HepG2 (cell line): ENCODE measurements around the gene RPL37. TPM values are rescaled to one million over a fixed set of nuclear protein-coding genes. Genes with fewer than 3 reads are reported as not detected.

ENCODE experiments used
- CBX2 ChIP-seq, 2 experiments: fragments of 200-600 bp in 1 of 2; sonication (generic); formaldehyde crosslinking in 1 of 2; IDR thresholded peaks; 2 replicates each; pipeline versions ENCODE4 v1.7.0 to v1.8.1; 2018 to 2022; ENCODE audit warnings: low read depth in 2 of 2, low read length in 1 of 2, mild to moderate bottlenecking in 1 of 2, missing genetic modification reagents in 1 of 2
- SATB2 ChIP-seq: sonication (generic); formaldehyde crosslinking; IDR thresholded peaks from 2 replicates; pipeline ENCODE4 v1.5.0; 2020; ENCODE audit warnings: missing genetic modification reagents
- ZBTB40 ChIP-seq, 2 experiments: fragments of 450-650 bp in 1 of 2; sonication (generic) in 1 of 2; formaldehyde crosslinking in 1 of 2; IDR thresholded peaks; 2 replicates each; pipeline versions ENCODE4 v1.6.1 to v1.8.0; 2016 to 2022; ENCODE audit warnings: antibody characterized with exemption in 1 of 2, mild to moderate bottlenecking in 1 of 2, missing genetic modification reagents in 1 of 2
- ZNF564 ChIP-seq: sonication (generic); formaldehyde crosslinking; IDR thresholded peaks from 2 replicates; pipeline ENCODE4 v1.8.1; 2023; ENCODE audit warnings: mild to moderate bottlenecking, missing genetic modification reagents
- polyA plus RNA-seq, 8 experiments: library from polyadenylated mRNA; depleted of rRNA in 3 of 8; stranded (reverse) in 7 of 8; unstranded in 1 of 8; fragments of >200 nt; fragmentation: Illumina TruSeq in 4 of 8; extraction: Trizol in 4 of 8; gene quantifications; 2 replicates each; pipeline versions ENCODE4 v1.2.1 to v1.2.3, GENCODE V29; 2011 to 2016; ENCODE audit warnings: low read depth in 4 of 8, missing spikeins in 1 of 8, mixed read lengths in 1 of 8; ENCODE audit not compliant: insufficient read depth in 1 of 8
- total RNA-seq, 5 experiments: library from RNA; depleted of rRNA; stranded (reverse); fragments of >200 nt; fragmentation: Illumina TruSeq; extraction: Trizol; gene quantifications; 2 replicates each; pipeline ENCODE4 v1.2.3, GENCODE V29; 2016; ENCODE audit warnings: low read depth in 1 of 5

The RPL37 gene
- total and polyA plus RNA-seq, 2 of the 13 experiments (the other 11 are each of a cell fraction or from before 2014, with no cell fraction given), result 1,981 to 3,367 TPM

GRCh38 chr5:40834391-40834848 lies 602 bp downstream of the RPL37 start (continued):
- TF ChIP-seq ZBTB40 (IDR thresholded peaks at IDR 0.05), result no peak
- TF ChIP-seq ZBTB40 (CRISPR knock-in tag; IDR thresholded peaks at IDR 0.05), result 0 out of 2 replicates have a peak, but pooled peaks have one; percentile 41
- TF ChIP-seq ZNF564, result peak; percentile 19; the same call in 1 of the 2 replicates
- TF ChIP-seq SATB2 (CRISPR knock-in tag), result peak; percentile 40; the same call in 1 of the 2 replicates
- TF ChIP-seq CBX2 (IDR thresholded peaks at IDR 0.05; ENCODE audit: low read depth, low read length), result no peak
- no peak for TF ChIP-seq CBX2 (CRISPR knock-in tag; IDR thresholded peaks at IDR 0.05; ENCODE audit: low read depth)
